Amniotic stem cell (primary cell): ENCODE results near the gene RAMP1.

Experiments
- DNase-seq: peaks from one replicate; lab custom pipeline; 2025; lab: John Stamatoyannopoulos, UW

RAMP1 gene

GRCh38 chr2:237917696-237918374 is 58.4 kb downstream of the RAMP1 start:
- DNase-seq, result no peak

- DNase-seq, result no peak
Observed at GRCh38 chr2:237919593-237919992, 60.2 kb downstream of the RAMP1 start.

- no peak for DNase-seq
Observed at GRCh38 chr2:237920673-237921072, 61.2 kb downstream of the RAMP1 start.

GRCh38 chr2:237921967-237922492 is 62.6 kb downstream of the RAMP1 start:
- no peak for DNase-seq

GRCh38 chr2:237922641-237923361 is 63.4 kb downstream of the RAMP1 start:
- DNase-seq, result no peak

GRCh38 chr2:237923481-237924163 is 64.2 kb downstream of the RAMP1 start:
- peak; percentile 44 for DNase-seq

GRCh38 chr2:237924164-237924534 is 64.7 kb downstream of the RAMP1 start:
- no peak for DNase-seq

GRCh38 chr2:237927135-237927534 is 67.7 kb downstream of the RAMP1 start:
- DNase-seq, result no peak

GRCh38 chr2:237927986-237928385 is 68.6 kb downstream of the RAMP1 start:
- DNase-seq, result no peak

GRCh38 chr2:237929979-237930378 is 70.6 kb downstream of the RAMP1 start:
- no peak for DNase-seq

GRCh38 chr2:237931205-237931721 is 71.8 kb downstream of the RAMP1 start:
- DNase-seq, result peak; percentile 49

- DNase-seq, result peak; percentile 57
Observed at GRCh38 chr2:237932731-237933131, 73.3 kb downstream of the RAMP1 start.

- no peak for DNase-seq
Observed at GRCh38 chr2:237934186-237934585, 74.8 kb downstream of the RAMP1 start.

- no peak for DNase-seq
Observed at GRCh38 chr2:237935740-237936452, 76.5 kb downstream of the RAMP1 start.

- DNase-seq, result no peak
Observed at GRCh38 chr2:237939251-237939650, 79.8 kb downstream of the RAMP1 start.

GRCh38 chr2:237940828-237941227 is 81.4 kb downstream of the RAMP1 start:
- DNase-seq, result no peak

GRCh38 chr2:237941239-237941638 is 81.8 kb downstream of the RAMP1 start:
- no peak for DNase-seq

GRCh38 chr2:237942513-237942899 is 83.1 kb downstream of the RAMP1 start:
- no peak for DNase-seq

- DNase-seq, result no peak
Observed at GRCh38 chr2:237943395-237944094, 84.1 kb downstream of the RAMP1 start.

GRCh38 chr2:237944302-237944701 is 84.9 kb downstream of the RAMP1 start:
- DNase-seq, result no peak

- no peak for DNase-seq
Observed at GRCh38 chr2:237946423-237946822, 87.0 kb downstream of the RAMP1 start.
